SK-N-DZ (cell line): Measurements from ENCODE around the gene TBC1D13.
"Not testable (repeated sequence)": the region's sequence is repeated elsewhere in the genome, so short reads cannot be mapped to it uniquely, and the experiment has no call there.

ENCODE experiments used
- DNase-seq: peaks from one replicate; pipeline ENCODE4 v3.0.0-alpha.2; 2015; ENCODE audit warnings: low spot score
- small RNA-seq, 2 experiments: library from RNA; depleted of rRNA; stranded (forward); fragments of <200 nt; gene quantifications; one replicate each; pipeline ENCODE3, GENCODE V24; 2014

Gene TBC1D13

DNA sequence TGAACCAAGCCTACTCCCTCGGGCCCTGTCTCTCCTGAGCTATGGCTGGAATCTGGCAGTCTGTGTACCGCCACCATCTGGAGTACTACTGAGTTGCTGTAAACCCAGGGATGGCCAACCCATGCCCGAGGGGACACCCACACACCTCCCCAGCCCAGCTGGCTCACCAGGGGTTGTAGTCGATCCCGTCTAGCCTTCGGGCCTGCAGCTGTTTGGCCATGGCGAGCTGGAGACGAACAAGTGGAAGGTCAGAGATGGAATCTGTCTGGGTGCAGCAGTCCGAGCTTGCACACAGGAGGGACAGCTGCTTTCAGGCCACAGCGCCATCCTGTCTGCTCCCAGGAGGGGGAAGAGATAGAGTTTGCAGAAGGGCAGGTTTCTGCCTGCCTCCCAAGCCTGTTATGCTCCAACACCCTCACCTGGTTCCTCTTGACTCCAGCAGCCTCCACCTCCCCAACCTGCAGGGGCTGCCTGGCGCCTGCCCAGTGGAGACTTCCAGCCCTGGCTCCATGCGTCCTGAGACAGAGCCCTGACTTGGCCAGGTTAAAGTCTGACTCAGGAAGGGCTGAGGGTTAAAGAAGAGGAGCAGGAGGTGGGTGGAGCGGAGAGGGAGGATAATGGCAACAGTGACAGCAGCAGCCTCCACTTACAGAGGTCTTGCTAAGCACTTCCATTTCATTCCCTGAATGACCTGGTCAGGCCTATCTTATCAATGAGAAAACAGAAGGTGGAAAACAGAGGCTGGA is 58.3 kb downstream of the TBC1D13 start:
- no peak for DNase-seq

DNA sequence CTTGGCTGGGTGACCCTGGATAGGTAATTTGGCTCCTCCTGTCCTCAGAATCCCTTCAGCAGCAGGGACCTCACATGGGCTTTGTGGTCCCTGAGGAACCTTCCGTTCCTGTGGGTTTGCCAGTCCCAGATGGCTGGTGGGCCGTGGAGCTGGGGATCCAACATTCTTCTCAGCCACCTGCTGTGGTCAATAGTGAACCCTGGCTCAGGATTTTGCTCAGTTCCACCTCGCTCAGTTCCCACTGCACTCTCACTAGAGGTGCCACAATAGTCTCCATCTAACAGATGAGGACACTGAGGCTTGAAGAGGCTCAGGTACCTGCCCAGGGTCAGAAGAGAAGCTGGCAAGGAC is 59.6 kb downstream of the TBC1D13 start:
- DNase-seq: no peak

DNA sequence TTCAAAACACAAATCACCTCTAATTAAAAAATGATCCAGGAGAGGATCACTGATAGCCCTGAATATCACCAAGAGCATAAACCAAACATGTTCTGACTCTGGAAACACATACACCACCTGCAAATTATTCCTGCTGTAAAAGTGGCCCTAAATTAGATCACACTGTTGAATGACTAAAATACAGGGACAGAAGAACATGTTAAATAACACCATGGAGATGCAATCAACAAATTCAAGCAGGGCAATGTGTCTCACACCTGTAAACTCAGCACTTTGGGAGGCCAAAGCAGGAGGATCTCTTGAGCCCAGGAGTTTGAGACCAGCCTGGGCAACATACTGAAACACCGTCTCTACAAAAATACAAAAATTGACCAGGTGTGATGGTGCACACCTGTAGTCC is 60.8 kb downstream of the TBC1D13 start:
- DNase-seq: no peak

DNA sequence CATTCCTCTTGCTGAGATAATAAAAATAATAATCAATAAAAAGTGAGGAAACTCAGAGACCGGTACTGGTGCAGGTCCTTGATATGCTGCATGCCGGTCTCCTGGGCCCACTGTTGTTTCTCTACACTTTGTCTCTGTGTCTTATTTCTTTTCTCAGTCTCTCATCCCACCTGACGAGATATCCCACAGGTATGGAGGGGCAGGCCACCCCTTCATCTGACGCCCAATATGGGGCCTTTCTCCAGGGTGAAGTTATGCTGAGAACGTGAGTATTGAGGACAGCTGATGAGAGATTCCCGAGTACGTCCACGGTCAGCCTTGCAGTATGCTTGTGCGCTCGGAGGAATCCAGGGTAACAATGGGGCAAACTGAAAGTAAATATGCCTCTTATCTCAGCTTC is 64.0 kb downstream of the TBC1D13 start:
- not testable (repeated sequence) for DNase-seq

DNA sequence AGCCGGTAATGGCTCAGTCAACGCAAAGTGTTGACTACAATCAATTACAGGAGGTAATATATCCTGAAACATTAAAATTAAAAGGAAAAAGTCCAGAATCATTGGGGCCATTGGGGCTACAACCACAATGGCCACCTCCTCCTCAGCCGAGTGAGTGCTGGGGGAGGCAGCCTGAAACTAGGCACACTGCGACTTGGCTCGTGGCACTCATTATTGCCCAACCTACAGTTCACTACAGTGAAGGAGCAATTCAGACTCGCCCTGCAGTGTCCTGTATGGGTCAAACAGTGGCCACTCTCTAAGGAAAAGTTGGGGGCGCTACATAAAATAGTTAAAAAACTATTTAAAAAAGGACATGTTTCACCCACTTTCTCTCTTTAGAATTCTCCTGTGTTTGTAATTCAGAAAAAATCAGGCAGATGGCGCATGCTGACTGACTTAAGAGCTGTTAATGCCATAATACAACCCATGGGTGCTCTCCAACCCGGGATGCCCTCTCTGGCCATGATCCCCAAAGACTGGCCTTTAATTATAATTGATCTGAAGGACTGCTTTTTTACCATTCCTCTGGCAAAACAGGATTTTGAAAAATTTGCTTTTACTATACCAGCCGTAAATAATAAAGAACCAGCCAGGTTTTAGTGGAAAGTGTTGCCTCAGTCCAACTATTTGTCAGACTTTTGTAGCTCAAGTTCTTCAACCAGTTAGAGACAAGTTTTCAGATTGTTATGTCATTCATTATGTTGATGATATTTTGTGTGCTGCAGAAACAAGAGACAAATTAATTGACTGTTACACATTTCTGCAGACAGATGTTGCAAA is 64.9 kb downstream of the TBC1D13 start:
- DNase-seq: peak; percentile 78

DNA sequence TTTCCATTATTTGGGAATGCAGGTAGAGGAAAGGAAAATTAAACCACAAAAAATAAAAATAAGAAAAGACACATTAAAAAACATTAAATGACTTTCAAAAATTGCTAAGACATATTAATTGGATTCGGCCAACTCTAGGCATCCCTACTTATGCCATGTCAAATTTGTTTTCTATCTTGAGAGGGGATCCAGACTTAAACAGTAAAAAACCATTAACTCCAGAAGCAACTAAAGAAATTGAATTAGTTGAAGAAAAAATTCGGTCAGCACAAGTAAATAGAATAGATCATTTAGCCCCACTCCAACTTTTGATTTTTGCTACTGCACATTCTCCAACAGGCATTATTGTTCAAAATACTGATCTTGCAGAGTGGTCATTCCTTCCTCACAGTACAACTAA is 65.6 kb downstream of the TBC1D13 start:
- peak; percentile 82 for DNase-seq

DNA sequence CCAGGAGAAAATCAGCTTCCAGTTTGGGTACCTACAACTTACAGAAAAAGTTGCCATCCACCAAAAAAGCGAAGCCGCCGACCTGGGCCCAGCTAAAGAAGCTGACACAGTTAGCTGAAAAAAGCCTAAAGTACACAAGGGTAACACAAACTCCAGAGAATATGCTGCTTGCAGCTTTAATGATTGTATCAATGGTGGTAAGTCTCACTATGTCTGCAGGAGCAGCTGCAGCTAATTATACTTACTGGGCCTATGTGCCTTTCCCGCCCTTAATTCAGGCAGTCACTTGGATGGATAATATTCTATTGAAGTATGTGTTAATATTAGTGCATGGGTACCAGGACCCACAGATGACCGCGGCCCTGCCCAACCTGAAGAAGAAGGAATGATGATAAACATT is 67.4 kb downstream of the TBC1D13 start:
- DNase-seq: not testable (repeated sequence)

DNA sequence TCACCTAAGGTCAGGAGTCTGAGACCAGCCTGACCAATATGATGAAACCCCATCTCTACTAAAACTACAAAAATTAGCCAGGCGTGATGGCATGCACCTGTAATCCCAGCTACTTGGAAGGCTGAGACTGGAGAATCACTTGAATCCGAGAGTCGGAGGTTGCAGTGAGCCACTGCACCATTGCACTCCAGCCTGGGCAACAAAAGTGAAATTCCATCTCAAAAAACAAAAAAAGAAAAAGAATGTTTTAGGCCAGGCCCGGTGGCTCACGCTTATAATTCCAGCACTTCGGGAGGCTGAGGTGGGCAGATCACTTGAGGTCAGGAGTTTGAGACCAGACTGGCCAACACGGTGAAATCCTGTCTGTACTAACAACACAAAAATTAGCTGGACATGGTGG is 71.4 kb downstream of the TBC1D13 start:
- DNase-seq: not testable (repeated sequence)

Small RNAs within 50 kb of the gene (small RNA-seq; reads per million reads assigned to genes)
- gene RF00017: 0 reads per million in 2 experiments
